H1 (cell line): ENCODE data around the gene NDUFA11. TPM values are rescaled to one million over a fixed set of nuclear protein-coding genes. Genes with fewer than 3 reads are reported as not detected.
A peak's percentile ranks its signal among the peaks of the same experiment; 100 is the strongest.

Source experiments
- CTCF ChIA-PET: fragments of 300-600 bp; sonication (Branson Sonifier 250); formaldehyde crosslinking; loops from one replicate; lab custom pipeline; 2021; ENCODE audit not compliant: partially characterized antibody; lab: Charles Lee
- POLR2A ChIA-PET: fragments of 300-600 bp; sonication (Branson Sonifier 250); formaldehyde crosslinking; loops from one replicate; lab custom pipeline; 2021; ENCODE audit warnings: inconsistent platforms; ENCODE audit not compliant: partially characterized antibody; lab: Charles Lee
- DNase-seq, 2 experiments: peaks; one replicate each; pipeline versions ENCODE4 v3.0.0 to v3.0.0-alpha.2; 2010 to 2022; ENCODE audit warnings: low spot score in 2 of 2, low read depth in 1 of 2, mixed read lengths in 1 of 2
- FAIRE-seq: peaks from 2 replicates; lab custom pipeline; 2011; peaks lifted over from hg19 to GRCh38; lab: Jason Lieb, UNC
- H2AFZ ChIP-seq: 2 replicates; pipeline ENCODE4 v1.8.1; 2012; ENCODE audit warnings: low read length, inconsistent platforms
- H2AK5ac ChIP-seq: 2 replicates; pipeline ENCODE4 v1.6.1; 2013; ENCODE audit warnings: low read depth, low read length
- H2BK120ac ChIP-seq: replicated peaks from 2 replicates; pipeline ENCODE3; 2013; ENCODE audit warnings: low read depth, low read length, inconsistent platforms
- H2BK12ac ChIP-seq: 2 replicates; pipeline ENCODE4 v1.6.1; 2013; ENCODE audit warnings: low read depth, low read length
- H2BK15ac ChIP-seq: 2 replicates; pipeline ENCODE4 v1.6.1; 2013; ENCODE audit warnings: low read length
- H2BK20ac ChIP-seq: 2 replicates; pipeline ENCODE4 v1.6.1; 2013; ENCODE audit warnings: low read length
- H2BK5ac ChIP-seq: 2 replicates; pipeline ENCODE4 v1.6.1; 2013; ENCODE audit warnings: low read depth, low read length
- H3K14ac ChIP-seq: 2 replicates; pipeline ENCODE4 v1.6.1; 2013; ENCODE audit warnings: inconsistent platforms; ENCODE audit not compliant: insufficient read length
- H3K18ac ChIP-seq: 2 replicates; pipeline ENCODE4 v1.6.1; 2013; ENCODE audit warnings: low read length; ENCODE audit errors: extremely low read depth
- H3K23ac ChIP-seq: 2 replicates; pipeline ENCODE4 v1.6.1; 2013; ENCODE audit warnings: inconsistent platforms; ENCODE audit not compliant: insufficient read length
- H3K23me2 ChIP-seq: 2 replicates; pipeline ENCODE4 v1.6.1; 2013; ENCODE audit warnings: low read depth, low read length
- H3K27ac ChIP-seq: 2 replicates; pipeline ENCODE4 v1.6.1; 2011; ENCODE audit warnings: low read depth, low read length, inconsistent platforms
- H3K27me3 ChIP-seq, 4 experiments: replicated peaks in 1 of 4; 1 replicate in 1 of 4; 2 replicates in 3 of 4; pipeline versions ENCODE4 v1.6.1 to v1.8.1; 2011 to 2013; ENCODE audit warnings: low read length in 3 of 4, mild to moderate bottlenecking in 3 of 4, inconsistent platforms in 2 of 4, mixed read lengths in 2 of 4, moderate library complexity in 1 of 4; ENCODE audit not compliant: control insufficient read depth in 3 of 4, insufficient read depth in 3 of 4; ENCODE audit errors: extremely low read depth in 1 of 4
- H3K36me3 ChIP-seq, 4 experiments: 2 replicates each; pipeline versions ENCODE4 v1.6.1 to v1.8.1; 2011 to 2013; ENCODE audit warnings: mild to moderate bottlenecking in 4 of 4, low read length in 3 of 4, moderate library complexity in 2 of 4, control low read depth in 1 of 4, inconsistent platforms in 1 of 4; ENCODE audit not compliant: insufficient read depth in 4 of 4, control insufficient read depth in 2 of 4
- H3K4ac ChIP-seq: replicated peaks from 2 replicates; pipeline ENCODE3; 2013; ENCODE audit warnings: low read length, low read depth, mixed read lengths, inconsistent platforms; ENCODE audit not compliant: insufficient read length
- H3K4me1 ChIP-seq, 4 experiments: replicated peaks in 1 of 4; 1 replicate in 1 of 4; 2 replicates in 3 of 4; pipeline versions ENCODE4 v1.6.1 to v1.8.1; 2011 to 2013; ENCODE audit warnings: low read length in 3 of 4, inconsistent platforms in 2 of 4, mixed read lengths in 1 of 4; ENCODE audit not compliant: insufficient read depth in 4 of 4, control insufficient read depth in 3 of 4
- H3K4me2 ChIP-seq, 2 experiments: 2 replicates each; pipeline versions ENCODE4 v1.6.1 to v1.8.1; 2011 to 2013; ENCODE audit warnings: low read depth in 2 of 2, low read length in 2 of 2, control low read depth in 1 of 2, inconsistent platforms in 1 of 2, mild to moderate bottlenecking in 1 of 2; ENCODE audit not compliant: insufficient read depth in 1 of 2
- H3K4me3 ChIP-seq, 4 experiments: fragments of 200-600, 300-600 bp in 1 of 4; sonication (generic), shearing (Covaris generic), sonication (Bioruptor Twin) in 1 of 4; 2 replicates each; pipeline versions ENCODE4 v1.5.1 to v1.8.1; 2011 to 2016; ENCODE audit warnings: low read length in 4 of 4, low read depth in 3 of 4, control low read depth in 2 of 4, inconsistent platforms in 2 of 4, mild to moderate bottlenecking in 2 of 4, mixed read lengths in 1 of 4, moderate library complexity in 1 of 4; ENCODE audit not compliant: insufficient read depth in 2 of 4; ENCODE audit errors: extremely low read depth in 1 of 4
- H3K56ac ChIP-seq: replicated peaks from 2 replicates; pipeline ENCODE3; 2013; ENCODE audit warnings: low read depth, mild to moderate bottlenecking, mixed read lengths, low read length, inconsistent platforms; ENCODE audit not compliant: insufficient read length
- H3K79me1 ChIP-seq: 2 replicates; pipeline ENCODE4 v1.6.1; 2013; ENCODE audit warnings: low read depth, low read length, control low read depth
- H3K79me2 ChIP-seq, 2 experiments: 2 replicates each; pipeline versions ENCODE4 v1.6.1 to v1.8.1; 2012 to 2013; ENCODE audit warnings: low read length in 2 of 2, mild to moderate bottlenecking in 2 of 2, inconsistent platforms in 1 of 2; ENCODE audit not compliant: insufficient read depth in 2 of 2, control insufficient read depth in 1 of 2
- H3K9ac ChIP-seq, 4 experiments: replicated peaks in 1 of 4; 1 replicate in 1 of 4; 2 replicates in 3 of 4; pipeline versions ENCODE4 v1.6.1 to v1.8.1; 2011 to 2013; ENCODE audit warnings: low read depth in 3 of 4, low read length in 3 of 4, control low read depth in 2 of 4, mild to moderate bottlenecking in 2 of 4, moderate library complexity in 2 of 4, inconsistent platforms in 1 of 4; ENCODE audit errors: extremely low read depth in 1 of 4
- H3K9me3 ChIP-seq, 2 experiments: 2 replicates each; pipeline versions ENCODE4 v1.6.1 to v1.8.1; 2012 to 2013; ENCODE audit warnings: mild to moderate bottlenecking in 2 of 2, moderate library complexity in 2 of 2, control low read depth in 1 of 2, inconsistent platforms in 1 of 2, low read depth in 1 of 2, low read length in 1 of 2, mixed read lengths in 1 of 2; ENCODE audit not compliant: insufficient read depth in 2 of 2
- H4K20me1 ChIP-seq, 2 experiments: replicated peaks in 1 of 2; 2 replicates each; pipeline versions ENCODE3 to v1.8.1; 2011 to 2013; ENCODE audit warnings: inconsistent platforms in 2 of 2, low read length in 2 of 2, mild to moderate bottlenecking in 1 of 2; ENCODE audit not compliant: insufficient read depth in 2 of 2, control insufficient read depth in 1 of 2
- H4K5ac ChIP-seq: 2 replicates; pipeline ENCODE4 v1.6.1; 2013; ENCODE audit warnings: low read length, low read depth, mixed read lengths, inconsistent platforms; ENCODE audit not compliant: insufficient read length
- H4K8ac ChIP-seq: 2 replicates; pipeline ENCODE4 v1.8.0; 2013; ENCODE audit warnings: mild to moderate bottlenecking, moderate library complexity, low read length, inconsistent platforms; ENCODE audit not compliant: insufficient read depth; ENCODE audit errors: extremely low read depth
- H4K91ac ChIP-seq: replicated peaks from 2 replicates; pipeline ENCODE3; 2013; ENCODE audit warnings: low read length, mixed read lengths, inconsistent platforms; ENCODE audit not compliant: insufficient read length
- ATF2 ChIP-seq: IDR thresholded peaks from 2 replicates; pipeline ENCODE4 v1.6.1; 2012; ENCODE audit warnings: low read length, inconsistent platforms
- EP300 ChIP-seq, 2 experiments: IDR thresholded peaks; 1 replicate in 1 of 2; 2 replicates in 1 of 2; pipeline ENCODE4 v1.6.1; 2011 to 2012; ENCODE audit warnings: low read depth in 2 of 2, low read length in 2 of 2, mild to moderate bottlenecking in 2 of 2, borderline replicate concordance in 1 of 2, inconsistent platforms in 1 of 2, moderate library complexity in 1 of 2
- MAFK ChIP-seq: IDR thresholded peaks from 2 replicates; pipeline ENCODE4 v1.6.1; 2012; ENCODE audit warnings: low read depth, mild to moderate bottlenecking, improper control_type of control experiment, low read length
- POLR2A ChIP-seq, 2 experiments: IDR thresholded peaks; 1 replicate in 1 of 2; 2 replicates in 1 of 2; pipeline ENCODE4 v1.6.1; 2011; ENCODE audit warnings: low read depth in 2 of 2, low read length in 2 of 2, mild to moderate bottlenecking in 2 of 2; ENCODE audit errors: control extremely low read depth in 1 of 2
- WGBS, 2 experiments: shearing (Covaris generic) in 1 of 2; methylation state at CpG; one replicate each; pipeline versions ENCODE4 v1.1.6 to v1.1.7; 2013 to 2015; ENCODE audit warnings: low lambda C conversion rate in 2 of 2, mixed read lengths in 2 of 2, inconsistent platforms in 1 of 2, low coverage in 1 of 2, missing lambda C conversion rate in 1 of 2; ENCODE audit not compliant: insufficient replicate concordance in 2 of 2, insufficient coverage in 1 of 2, insufficient read length in 1 of 2; ENCODE audit errors: extremely low coverage in 1 of 2, missing lambda C conversion rate in 1 of 2; 5-methylcytosine and 5-hydroxymethylcytosine counted together
- polyA plus RNA-seq, 7 experiments: library from polyadenylated mRNA; depleted of rRNA in 3 of 7; stranded (reverse) in 5 of 7; unstranded in 2 of 7; fragments of >200 nt in 5 of 7; fragments of 200-250 nt in 2 of 7; gene quantifications; 1 replicate in 5 of 7; 2 replicates in 1 of 7; 4 replicates in 1 of 7; pipeline versions ENCODE4 v1.2.1 to v1.2.3, GENCODE V29; 2011 to 2013; ENCODE audit warnings: missing spikeins in 2 of 7, mixed read lengths in 2 of 7
- total RNA-seq: library from RNA; stranded (reverse); fragmentation: NEBNext Ultra II Directional; extraction: Animal tissue kit (Norgen Biotek cat#: 25700); gene quantifications from 2 replicates; pipeline ENCODE4 v1.2.1, GENCODE V29; 2021

Gene NDUFA11
- total and polyA plus RNA-seq, 2 of the 8 experiments (the other 6 are each of a cell fraction or from before 2014, with no cell fraction given) = 205 to 1,037 TPM

DNA sequence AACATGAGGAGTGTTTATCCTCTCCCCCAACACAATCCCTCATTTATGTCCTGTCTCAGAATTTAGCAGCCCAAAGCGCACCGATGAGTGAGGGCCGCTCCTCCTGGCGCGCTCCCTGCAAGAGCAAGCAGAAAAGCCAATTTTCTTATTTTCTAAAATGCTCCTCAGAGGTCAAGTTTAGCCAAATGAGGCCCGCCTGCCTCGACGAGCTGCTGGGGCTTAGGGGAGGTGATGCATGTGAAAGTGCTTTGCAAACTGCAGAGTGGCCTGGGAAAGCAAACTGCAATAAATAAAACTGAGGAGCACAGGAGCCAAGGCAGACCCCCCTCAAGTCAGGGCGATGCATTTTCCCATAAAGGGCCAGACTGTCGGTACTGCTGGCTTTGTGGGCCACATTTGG, 39.5 kb upstream of the NDUFA11 start:
- Histone ChIP-seq H3K23me2 (no peaks in the 10 kb centered on the region), H3K4ac (no peak overlapping the region), H3K27ac (no peak overlapping the region), H2BK20ac (no peak overlapping the region), H3K27me3 (no peaks in the 10 kb centered on the region), H3K18ac (no peak overlapping the region), H4K5ac (no peak overlapping the region), H2BK12ac (no peak overlapping the region), H4K20me1 (peaks cover 30 to 31% of the 10 kb centered on the region in 2 experiments), H3K4me2 (no peak overlapping the region), H3K36me3 (peaks cover 0 to 23% (median 9%) of the 10 kb centered on the region in 4 experiments; a peak in 5 of 8 replicates), H2BK5ac (0 out of 2 replicates have a peak overlapping the region, but pooled peaks have one; percentile 24), H3K14ac (no peak overlapping the region), H3K56ac (no peak overlapping the region), H3K79me2 (peaks cover 0 to 57% of the 10 kb centered on the region in 2 experiments; a peak in 3 of 4 replicates), H2BK15ac (no peak overlapping the region), H4K91ac (no peak overlapping the region), H3K23ac (no peak overlapping the region), H2AK5ac (no peak overlapping the region), H3K9ac (no peak overlapping the region), H4K8ac (no peak overlapping the region), H3K79me1 (peaks cover 21% of the 10 kb centered on the region), H3K9me3 (no peaks in the 10 kb centered on the region), H2BK120ac (no peak overlapping the region), H3K4me3 (no peak overlapping the region), H3K4me1 (peaks cover 0 to 1% (median 0%) of the 10 kb centered on the region in 4 experiments; a peak in 3 of 7 replicates), H2AFZ (no peak overlapping the region)
- FAIRE-seq (no peak), DNase-seq (no peak)
- TF ChIP-seq POLR2A (IDR thresholded peaks at IDR 0.05; ENCODE audit: control extremely low read depth in 1 of 2, low read depth in 2 of 2, low read length in 2 of 2) = no peak
- no peak for TF ChIP-seq EP300 (IDR thresholded peaks at IDR 0.05; ENCODE audit: borderline replicate concordance in 1 of 2, low read depth in 2 of 2, low read length in 2 of 2)
- TF ChIP-seq ATF2 = no peak
- TF ChIP-seq MAFK = no peak
- POLR2A ChIA-PET = interaction anchor here (0.6 to 1.2 kb wide), 3 partner anchors 9 to 15 kb away, joined by 3 to 4 read pairs (median 4); no protein-coding TSS in a partner anchor
- 96% methylated on average over 10 of the region's 10 CpGs; no CpG with 5 or more reads in 1 of the 2 experiments for WGBS, 2 experiments
- CTCF ChIA-PET = interaction anchor here (0.6 to 3.0 kb wide), 9 partner anchors 9 to 1323 kb away, joined by 3 to 12 read pairs (median 4); no protein-coding TSS in a partner anchor
